LNCaP clone FGC (cell line): Measurements from ENCODE around the gene LRRK2.

Source experiments
- DNase-seq: peaks from one replicate; pipeline ENCODE4 v3.0.0-alpha.2; 2011; ENCODE audit warnings: low read depth
- H3K4me3 ChIP-seq: 2 replicates; pipeline ENCODE4 v1.5.1; 2011; ENCODE audit warnings: mild to moderate bottlenecking, low read depth, low read length, control low read depth
- CTCF ChIP-seq: IDR thresholded peaks from 2 replicates; pipeline ENCODE4 v1.5.1; 2012; ENCODE audit warnings: mild to moderate bottlenecking; ENCODE audit not compliant: control insufficient read depth, insufficient read depth; ENCODE audit errors: extremely low read depth

Gene LRRK2

GRCh38 chr12:40342010-40342409 is 117.2 kb downstream of the LRRK2 start:
- no peak for DNase-seq
- no peak for TF ChIP-seq CTCF
- H3K4me3 ChIP-seq = no peak overlapping the region

GRCh38 chr12:40343124-40343523 is 118.3 kb downstream of the LRRK2 start:
- no peak for TF ChIP-seq CTCF
- no peak overlapping the region for H3K4me3 ChIP-seq
- no peak for DNase-seq

GRCh38 chr12:40344312-40344711 is 119.5 kb downstream of the LRRK2 start:
- TF ChIP-seq CTCF = no peak

GRCh38 chr12:40351976-40352375 is 127.2 kb downstream of the LRRK2 start:
- no peak for DNase-seq
- TF ChIP-seq CTCF = no peak
- H3K4me3 ChIP-seq = no peak overlapping the region

More at GRCh38 chr12:40344312-40344711, 119.5 kb downstream of the LRRK2 start:
- no peak overlapping the region for H3K4me3 ChIP-seq
- DNase-seq = no peak

- peak; percentile 41 for TF ChIP-seq CTCF
Measured at GRCh38 chr12:40375076-40375475, 150.3 kb downstream of the LRRK2 start.

GRCh38 chr12:40376533-40377267 is 151.9 kb downstream of the LRRK2 start:
- H3K4me3 ChIP-seq = no peak overlapping the region
- DNase-seq = no peak
- no peak for TF ChIP-seq CTCF

More at GRCh38 chr12:40375076-40375475, 150.3 kb downstream of the LRRK2 start:
- no peak overlapping the region for H3K4me3 ChIP-seq
- DNase-seq = no peak

- TF ChIP-seq CTCF = no peak
- no peak for DNase-seq
- no peak overlapping the region for H3K4me3 ChIP-seq
Measured at GRCh38 chr12:40378691-40379090, 153.9 kb downstream of the LRRK2 start.
